GM18526 (cell line): Measurements from ENCODE around the gene PRICKLE1.

Experiments
- POLR2A ChIP-seq: IDR thresholded peaks from 3 replicates; pipeline ENCODE4 v1.6.1; 2011; ENCODE audit not compliant: insufficient read length; ENCODE audit errors: extremely low read depth

PRICKLE1 gene

GRCh38 chr12:42420395-42420794 lies 169.2 kb downstream of the PRICKLE1 start:
- TF ChIP-seq POLR2A, result no peak

- TF ChIP-seq POLR2A, result no peak
Measured at GRCh38 chr12:42410340-42410739, 179.2 kb downstream of the PRICKLE1 start.

GRCh38 chr12:42409471-42409870 lies 180.1 kb downstream of the PRICKLE1 start:
- TF ChIP-seq POLR2A, result no peak

GRCh38 chr12:42407306-42407705 lies 182.2 kb downstream of the PRICKLE1 start:
- TF ChIP-seq POLR2A, result no peak
